NCI-H2029 (cell line): ENCODE measurements around the gene SAMM50.
"Not testable (repeated sequence)": the region's sequence is repeated elsewhere in the genome, so short reads cannot be mapped to it uniquely, and the experiment has no call there.

Experiments
- DNase-seq: peaks from one replicate; lab custom pipeline; 2025; lab: John Stamatoyannopoulos, UW

SAMM50 gene

DNA sequence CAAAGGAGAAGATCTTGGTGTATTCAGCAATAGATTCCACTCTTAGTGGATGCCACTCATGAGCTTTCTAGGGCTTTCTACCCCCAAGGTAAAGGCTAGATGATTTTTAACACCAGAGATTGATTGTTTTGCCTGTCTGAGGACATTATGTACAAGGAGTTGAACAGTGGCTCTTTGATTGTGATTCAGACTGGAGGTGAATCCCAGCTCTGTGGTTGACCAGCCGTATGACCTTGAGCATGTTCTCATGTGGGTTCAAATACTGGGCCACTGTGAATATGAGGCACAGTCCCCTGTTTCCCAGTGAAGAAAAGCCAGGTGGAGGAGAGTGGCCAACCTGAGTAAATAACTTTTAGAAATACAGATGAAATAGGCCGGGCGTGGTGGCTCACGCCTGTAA, 44.9 kb downstream of the SAMM50 start:
- DNase-seq, result no peak

DNA sequence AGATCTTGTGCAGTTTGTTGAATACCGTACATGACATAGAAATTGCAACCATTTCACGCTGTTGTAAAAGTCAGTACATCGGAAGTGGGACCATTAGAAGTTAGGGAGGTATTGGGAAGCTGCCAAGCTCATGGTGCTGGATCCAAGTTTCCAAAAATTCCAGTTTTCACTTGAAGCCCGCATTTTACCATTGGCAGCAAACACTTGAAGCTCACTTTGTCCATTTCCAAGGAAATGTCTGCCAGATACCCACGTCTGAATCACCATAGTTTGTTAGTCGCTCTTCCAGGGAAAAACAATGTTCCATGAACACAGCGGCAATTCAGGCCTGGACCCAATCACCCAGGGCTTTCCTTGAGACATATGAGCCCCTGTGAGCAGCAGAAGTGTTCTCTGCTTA, 46.3 kb downstream of the SAMM50 start:
- no peak for DNase-seq

DNA sequence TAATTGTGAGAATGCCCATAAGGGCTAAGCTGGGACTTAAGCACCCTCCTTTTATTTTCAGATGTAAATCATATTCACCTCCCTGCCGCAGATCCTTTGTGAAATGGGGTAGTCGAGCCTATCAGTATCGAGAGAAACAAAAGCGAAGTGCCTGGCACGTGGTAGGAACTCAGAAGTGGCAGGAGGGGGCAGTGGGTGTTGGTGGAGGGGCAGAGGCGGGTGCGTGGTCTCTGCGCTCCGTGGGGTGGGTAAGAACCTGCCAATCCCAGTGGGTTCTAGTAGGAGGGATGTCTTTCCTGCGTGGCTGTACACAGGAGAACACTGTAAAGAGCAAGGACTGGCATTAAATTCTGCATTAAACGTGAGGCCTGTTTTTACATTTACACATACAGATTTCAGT, 47.1 kb downstream of the SAMM50 start:
- no peak for DNase-seq

DNA sequence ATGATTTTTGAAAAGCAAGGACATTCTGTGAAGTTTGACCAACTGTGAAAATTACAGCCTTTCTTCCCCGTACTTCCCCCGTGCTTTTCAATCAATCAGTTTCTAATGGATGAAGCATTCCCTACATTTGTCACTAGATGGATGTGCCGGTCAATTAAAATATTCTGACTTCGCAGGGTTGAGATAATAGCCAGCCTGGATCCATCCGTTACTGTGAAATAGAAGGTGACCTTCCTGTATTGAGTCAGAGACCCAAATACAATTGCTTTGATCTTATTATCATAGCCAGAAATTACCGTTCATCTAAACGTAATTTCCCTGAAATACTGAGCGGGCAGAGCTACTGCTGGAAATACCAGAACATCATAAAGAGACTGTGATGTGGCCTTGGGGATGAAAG, 47.8 kb downstream of the SAMM50 start:
- no peak for DNase-seq

DNA sequence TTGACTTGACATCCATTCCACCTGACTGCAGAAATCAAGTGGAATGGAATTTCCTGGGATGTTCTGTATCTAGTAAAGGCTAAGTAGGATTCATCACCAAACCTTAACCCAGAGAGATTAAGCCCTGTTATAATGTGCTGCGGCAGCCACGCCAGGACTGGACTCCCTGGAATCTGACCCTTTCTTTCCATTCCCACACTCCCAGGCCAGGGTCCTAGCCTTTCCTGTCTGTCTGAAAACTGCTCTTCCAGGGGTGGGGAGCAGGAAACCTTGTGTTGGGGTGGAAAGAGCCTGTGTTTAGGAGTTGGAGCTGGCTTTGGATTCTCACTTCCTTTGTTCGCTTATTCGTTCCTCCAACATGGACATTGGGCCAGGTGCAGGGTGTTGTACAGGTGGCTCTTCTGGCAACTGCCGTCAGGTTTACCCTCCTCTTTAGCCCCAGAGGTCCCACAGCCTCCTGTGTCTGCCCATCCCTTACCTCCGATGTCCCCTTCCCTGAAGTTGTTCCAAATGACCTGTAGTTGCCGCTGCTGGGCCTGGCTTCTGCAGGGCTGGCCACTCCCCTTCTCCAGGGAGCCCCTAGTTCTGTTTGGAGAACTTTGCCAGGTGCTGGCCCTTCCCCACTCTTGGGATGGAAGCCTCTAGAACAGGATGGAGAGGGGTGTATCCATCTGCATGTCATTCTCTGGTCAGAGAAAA, 48.3 kb downstream of the SAMM50 start:
- DNase-seq, result no peak

DNA sequence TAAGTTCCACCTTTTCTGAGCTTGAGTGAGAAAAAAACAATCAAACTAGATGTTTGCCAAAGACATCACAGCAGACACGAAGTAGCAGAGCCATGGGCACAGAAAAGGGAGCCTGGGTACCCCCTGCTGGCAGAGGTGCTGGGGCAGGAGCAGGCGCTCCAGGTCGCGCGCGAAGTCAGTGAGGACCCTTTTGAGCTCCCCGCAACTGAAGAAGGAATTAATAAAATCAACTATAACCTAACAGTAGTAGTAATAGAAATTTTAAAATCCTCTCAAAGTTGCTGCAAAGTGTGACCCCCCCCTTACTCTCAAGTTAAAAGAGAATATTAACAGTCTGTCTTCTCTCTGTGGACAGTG, 48.8 kb downstream of the SAMM50 start:
- DNase-seq, result no peak

DNA sequence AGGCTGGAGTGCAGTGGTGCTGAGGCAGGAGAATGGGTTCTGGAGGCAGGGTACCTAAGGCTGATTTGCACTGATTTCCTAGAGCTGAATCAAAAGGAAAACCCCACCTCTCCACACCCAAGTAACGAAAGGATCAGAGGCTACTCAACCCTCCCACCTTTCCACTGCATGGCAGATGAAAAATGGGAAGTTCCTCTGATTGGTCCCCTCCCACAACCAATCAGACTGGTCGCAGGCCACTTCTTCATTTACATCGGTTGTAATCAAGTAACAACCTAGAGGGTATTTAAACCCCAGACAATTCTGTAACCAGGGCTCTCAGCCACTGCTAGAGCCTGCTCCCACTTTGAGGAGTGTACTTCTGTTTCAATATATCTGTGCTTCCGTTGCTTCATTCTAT, 50.3 kb downstream of the SAMM50 start:
- DNase-seq, result no peak

DNA sequence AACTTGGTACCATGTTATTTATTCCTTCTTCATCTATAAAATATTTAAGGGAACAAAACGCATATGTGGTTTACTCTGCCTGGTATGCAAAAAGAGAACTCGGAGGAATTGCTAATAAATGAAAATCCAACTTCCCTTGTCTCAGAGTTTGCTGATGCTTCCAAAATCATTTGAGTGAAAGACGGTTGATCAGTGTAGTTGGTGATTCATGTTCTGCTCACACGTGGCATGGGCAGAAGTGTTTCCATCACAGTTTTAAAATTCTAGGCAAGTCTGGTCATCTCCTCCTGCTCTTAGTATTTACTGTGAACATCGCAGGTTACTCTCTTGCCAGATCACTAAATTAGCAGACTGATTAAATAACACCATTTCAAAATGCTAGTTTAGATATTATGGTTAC, 56.9 kb downstream of the SAMM50 start:
- no peak for DNase-seq

DNA sequence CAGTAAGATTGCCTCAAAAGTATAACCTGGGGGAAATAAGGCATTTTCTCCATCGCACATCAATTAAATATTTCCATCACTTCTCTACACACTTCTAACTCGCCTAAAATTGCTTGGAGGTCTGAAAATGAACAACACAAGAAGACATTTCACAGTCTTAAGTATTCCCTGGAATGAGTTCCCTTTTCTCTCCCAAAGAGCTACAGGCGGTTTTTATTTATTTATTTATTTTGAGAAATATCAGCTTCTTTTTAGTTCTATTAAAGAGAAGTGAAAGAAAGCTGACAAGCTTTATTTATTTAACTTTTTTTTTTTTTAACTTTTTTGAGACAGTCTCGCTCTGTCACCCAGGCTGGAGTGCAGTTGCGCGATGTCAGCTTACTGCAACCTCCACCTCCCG, 57.3 kb downstream of the SAMM50 start:
- DNase-seq, result no peak

DNA sequence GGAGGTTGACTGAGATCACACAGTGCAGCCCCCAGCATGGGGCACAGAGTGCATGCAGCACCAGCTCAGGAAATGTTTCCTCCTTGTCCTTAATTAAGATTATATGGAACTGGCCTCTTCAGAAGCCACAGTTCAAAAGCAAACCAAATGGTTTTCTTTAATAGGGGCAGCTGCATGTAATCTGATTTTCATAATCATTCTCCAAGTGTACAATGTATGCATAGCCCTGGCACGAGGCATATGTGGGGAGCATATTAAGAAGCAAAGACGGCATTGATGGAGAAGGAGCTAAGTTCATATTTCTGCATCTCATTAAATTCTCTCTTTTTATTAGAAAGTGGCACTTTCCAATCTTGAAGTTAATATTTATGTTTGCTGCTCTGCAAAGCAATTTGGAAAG, 59.0 kb downstream of the SAMM50 start:
- no peak for DNase-seq

DNA sequence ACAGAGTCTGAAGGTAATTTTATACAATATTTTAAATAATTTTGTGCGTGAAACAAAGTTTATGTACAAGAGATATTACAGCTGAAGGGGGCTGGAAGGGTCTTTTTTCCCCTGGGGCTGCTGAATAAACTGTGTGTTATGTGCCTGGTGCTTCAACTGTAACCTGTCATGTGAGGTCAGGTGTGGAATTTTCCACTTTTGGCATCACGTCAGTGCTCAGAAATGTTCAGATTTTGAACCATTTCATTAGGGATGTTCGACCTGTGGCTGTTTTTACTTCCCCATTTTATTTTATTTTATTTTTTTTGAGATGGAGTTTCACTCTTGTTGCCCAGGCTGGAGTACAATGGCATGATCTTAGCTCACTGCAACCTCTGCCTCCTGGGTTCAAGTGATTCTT, 61.3 kb downstream of the SAMM50 start:
- not testable (repeated sequence) for DNase-seq

DNA sequence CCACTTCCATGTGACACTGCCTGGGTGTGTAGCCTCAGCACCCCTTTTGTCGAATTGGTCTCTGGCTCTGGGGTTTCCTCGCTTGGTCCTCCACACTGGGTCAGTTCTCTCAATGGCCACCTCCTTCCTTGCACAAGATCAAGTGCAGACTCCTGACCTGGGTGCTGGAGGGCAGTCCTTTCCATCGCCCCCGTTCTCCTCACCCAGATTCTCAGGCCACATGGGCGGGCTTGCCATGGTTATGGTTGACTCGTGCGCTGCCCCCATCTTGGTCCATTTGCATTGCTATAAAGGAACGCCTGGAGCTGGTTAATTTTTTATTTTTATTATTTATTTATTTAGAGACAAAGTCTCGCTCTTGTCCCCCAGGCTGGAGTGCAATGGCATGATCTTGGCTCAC, 63.4 kb downstream of the SAMM50 start:
- DNase-seq, result no peak

DNA sequence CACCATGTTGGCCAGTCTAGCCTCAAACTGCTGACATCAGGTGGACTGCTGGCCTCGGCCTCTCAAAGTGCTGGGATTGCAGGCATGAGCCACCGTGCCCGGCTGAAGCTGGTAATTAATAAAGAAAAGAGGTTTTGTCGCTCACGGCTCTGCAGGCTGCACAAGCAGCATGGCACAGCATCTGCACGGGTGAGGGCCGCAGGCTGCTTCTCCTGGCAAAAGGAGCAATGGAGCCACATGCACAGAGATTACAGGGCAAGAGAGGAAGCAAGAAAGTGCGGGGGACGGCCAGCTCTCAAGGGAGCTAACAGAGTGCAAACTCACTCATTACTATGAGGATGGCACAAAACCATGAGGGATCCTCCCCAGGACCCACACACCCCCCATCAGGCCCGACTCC, 64.2 kb downstream of the SAMM50 start:
- DNase-seq, result no peak

DNA sequence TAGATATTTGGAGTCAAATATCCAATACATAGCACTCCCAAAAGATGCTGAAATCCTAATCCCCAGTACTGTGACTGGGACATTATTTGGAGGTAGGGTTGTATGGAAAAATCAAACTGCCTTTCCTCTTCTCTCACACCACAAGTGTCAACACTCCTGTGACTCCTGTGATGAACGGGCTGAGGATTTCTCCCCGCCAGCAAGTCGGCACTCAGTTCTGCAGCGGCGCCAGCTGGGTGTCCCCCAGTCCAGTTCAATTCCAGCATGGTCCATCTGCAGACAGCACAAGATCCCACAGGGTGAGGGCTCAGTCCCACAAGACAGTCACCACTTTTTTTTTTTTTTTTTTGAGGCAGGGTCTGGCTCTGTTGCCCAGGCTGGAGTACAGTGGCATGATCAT, 64.6 kb downstream of the SAMM50 start:
- DNase-seq, result no peak

DNA sequence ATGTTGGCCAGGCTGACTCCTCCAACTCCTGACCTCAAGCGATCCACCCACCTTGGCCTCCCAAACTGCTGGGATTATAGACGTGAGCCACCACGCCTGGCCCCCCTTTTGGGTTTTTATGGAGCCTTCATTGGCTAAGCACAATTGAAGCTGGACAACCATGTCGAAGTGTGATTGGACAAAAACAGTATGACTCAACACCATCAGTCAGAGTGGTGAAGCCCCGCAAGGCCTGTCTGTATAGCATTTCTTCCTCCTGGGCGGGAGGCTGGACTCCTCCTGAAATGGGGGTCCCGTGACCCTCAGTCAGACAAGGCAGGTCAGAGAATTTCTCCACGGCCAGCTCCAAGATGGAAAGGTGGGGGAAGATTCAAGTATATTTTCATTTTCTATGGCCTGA, 65.7 kb downstream of the SAMM50 start:
- DNase-seq, result no peak

DNA sequence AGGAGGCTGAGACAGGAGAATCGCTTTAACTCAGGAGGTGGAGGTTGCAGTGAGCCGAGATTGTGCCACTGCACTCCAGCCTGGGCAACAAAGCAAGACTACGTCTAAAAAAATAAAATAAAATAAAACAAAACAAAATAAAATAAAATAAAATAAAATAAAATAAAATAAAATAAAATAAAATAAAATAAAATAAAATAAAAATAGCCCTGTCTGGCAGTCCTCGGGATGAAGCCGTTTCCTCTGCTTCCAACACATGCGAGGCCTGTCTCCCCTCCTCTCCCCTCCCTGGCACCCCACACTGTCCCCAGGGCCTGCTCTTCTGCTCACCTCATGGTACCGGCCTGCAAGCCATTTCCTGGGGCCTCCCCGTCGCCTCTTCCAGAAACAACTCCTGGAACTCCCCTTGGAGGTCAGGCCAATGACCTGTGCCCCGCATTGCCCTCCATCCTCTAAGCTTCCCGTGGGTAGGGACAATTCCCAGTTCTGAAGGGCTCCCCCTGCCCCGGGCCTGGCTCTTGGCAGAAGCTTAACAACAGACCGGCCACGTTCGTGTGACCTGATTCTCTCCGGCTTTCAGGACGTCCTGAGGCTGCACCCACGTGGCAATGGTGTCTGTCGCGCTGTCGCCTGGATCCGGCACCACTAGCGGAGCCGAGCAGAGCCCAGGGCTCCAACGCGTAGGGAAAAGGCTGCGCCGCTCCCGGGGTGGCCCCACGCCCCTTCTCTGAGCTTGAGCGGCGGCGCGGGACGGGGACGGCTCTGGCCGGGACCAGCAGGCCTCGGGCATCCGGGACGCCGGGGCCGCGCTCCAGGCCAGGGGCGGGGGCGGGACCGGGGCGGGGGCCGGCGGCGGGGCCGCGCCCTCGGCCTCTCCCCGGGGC, 68.4 kb downstream of the SAMM50 start:
- no peak for DNase-seq

DNA sequence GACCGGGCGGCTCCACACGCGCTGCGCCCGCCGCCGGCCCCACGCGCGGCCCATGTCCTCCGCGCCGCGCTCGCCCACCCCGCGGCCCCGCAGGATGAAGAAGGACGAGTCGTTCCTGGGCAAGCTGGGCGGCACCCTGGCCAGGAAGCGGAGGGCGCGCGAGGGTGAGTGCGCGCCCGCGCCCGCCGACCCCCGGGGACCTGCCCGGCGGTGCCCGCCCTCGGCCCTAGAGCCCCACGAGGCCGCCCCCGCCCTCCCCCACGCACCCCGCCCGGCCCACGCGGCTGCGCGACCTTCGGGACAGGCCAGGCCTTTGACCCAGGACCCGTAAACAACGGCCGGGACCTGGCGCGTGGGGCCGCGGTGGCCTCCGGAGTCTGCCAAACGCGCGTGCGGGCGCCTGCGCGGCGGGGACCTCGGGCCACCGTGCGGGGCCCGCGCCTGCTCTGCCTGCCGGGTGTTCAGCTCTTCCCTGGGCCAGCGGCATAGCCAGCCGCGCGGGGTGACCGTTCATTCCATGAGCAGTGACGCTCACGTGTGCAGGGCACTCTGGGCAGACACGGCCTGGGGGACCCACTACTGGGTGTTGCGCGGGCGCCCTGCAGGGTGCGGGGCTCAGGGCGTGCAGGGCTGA, 69.2 kb downstream of the SAMM50 start, which contains the start of gene PARVB:
Gene PARVB, plus strand, starts transcription at position 15 of the 634 bp plus-strand sequence. Its CDS starts 38 bp downstream, at position 53.
- DNase-seq, result no peak

DNA sequence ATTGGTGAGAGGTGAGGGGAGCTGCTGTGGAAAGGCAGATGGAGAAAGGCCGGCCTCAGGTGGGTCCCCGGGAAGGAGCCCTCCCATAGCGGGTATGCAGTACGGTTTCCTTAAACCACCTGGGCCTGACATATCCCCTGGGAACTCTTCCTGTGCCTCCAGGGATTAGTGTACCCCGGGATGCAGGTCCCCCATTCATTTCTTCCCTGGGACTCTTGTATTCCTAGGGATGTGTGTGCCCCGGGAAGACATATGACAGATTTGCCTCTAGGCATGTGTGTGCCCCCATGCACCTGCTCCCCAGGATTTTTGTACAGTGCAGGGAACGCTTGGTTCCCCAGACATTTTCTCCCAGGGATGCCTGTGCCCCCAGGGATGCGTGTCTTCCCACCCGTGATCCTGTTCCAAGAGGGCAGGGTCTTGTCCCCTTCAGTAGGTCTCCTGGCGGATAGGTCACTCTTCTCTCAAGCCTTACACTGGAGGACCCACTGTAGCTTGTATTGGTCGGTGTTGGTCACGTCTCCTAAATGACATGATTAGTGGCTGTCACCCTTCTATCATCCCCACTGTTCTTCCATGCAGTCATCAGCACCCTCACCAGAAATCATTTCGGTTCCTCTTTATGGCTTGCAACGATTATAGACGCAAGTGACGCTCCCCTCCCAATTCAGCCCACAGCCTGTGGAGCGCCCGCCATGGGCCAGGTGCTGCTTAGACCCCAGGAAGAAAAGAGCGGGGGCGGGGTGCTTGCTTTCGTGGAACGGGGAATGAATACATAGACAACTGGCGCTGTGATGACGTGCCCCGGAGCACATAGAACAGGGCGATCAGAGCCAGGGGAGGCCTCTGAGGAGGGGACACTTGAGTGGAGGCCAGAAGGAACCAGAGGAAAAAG, 70.2 kb downstream of the SAMM50 start:
- no peak for DNase-seq

DNA sequence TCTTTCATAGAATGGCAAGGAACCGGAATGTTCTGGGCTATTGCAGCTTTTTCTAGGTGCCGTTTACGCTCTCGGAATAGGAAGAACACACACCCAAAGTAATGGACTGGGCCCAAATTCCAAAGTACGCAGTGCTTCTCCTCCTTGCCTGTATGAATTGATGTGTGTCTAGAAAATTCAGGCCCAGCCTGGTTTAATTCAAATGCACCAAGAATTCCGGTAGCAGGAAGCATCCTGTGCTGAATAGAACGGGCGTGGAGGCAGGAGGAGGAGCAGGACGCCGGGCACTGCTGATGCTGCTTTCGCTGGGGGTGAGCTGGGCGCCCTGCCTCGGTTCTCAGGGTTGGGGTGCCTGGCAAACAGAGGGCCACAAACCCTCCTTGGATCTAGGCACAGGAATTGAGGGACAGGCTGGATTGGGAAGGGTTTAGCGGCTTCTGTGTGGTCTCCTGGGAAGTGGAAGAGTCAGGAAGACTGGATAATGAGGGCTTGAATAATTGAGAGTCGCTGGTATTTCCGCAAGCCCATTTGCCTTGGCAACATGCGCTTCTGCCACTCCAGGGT, 70.9 kb downstream of the SAMM50 start:
- DNase-seq, result no peak

DNA sequence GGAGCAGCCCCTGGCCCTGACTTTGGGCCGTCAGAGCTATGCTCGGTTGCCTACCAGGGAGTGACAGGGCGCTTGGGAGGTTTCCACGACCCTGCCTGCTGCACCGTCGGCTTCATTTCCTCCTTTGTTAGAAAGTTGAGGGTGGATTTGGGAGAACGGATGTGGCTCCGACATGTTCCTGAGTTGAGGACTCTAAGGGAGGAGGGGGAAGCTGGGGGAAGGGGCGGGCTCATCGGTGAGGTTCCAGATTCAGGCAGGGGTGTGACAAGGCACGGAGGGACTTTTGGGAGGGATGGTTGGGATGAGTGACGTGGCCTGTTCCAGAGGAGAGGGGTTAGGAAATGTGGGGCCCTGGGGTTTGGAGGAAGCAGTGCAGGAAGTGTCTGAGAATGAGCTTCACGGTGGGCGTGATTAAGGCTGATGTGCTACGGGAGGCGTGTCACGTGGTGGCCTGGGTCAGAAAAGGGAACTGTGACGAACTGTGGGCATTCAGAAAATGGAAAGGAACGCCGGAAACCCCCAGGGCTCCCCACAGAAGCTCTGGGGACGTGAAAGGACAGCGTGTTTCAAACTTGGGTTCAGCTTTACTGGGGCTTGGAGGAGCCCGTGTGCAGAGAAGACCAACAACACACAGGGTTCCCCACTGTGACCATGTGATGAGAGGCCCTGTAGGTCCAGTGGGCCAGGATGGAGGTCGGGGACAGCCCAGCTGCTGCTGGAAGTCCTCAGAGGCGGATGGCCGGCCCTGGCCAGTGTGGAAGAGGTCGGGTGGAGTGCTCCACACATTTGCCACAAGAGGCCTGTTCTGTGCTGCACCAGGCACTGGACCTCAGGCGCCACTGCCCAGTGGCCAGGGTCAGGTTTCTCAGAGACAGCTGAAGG, 71.6 kb downstream of the SAMM50 start:
- DNase-seq, result no peak

DNA sequence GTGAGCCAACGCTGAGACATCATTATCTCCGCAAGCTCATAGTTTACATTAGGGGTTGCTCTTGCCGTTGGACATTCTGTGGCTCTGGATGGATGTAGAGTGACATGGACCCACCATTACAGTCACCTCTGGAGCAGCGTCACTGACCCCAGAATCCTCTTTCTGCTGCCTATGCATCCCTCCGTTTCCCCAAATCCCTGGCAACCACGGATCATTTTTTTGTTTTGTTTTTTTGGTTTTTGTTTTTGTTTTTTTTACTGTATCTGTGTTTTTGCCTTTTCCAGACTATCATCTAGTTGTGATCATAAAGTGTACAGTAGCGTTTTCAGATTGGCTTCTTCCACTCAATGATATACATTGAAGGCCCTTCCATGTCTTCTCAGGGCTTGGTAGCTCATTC, 72.8 kb downstream of the SAMM50 start:
- no peak for DNase-seq
